Uterus (tissue), 4 donors: ENCODE results near the gene RAB3B. TPM values are rescaled to one million over a fixed set of nuclear protein-coding genes. Genes with fewer than 3 reads are reported as not detected.

Experiments
- DNase-seq, 2 donors: peaks; one replicate each; pipeline ENCODE4 v3.0.0-alpha.2; 2019 to 2020
- H3K27ac ChIP-seq, 2 donors: fragments of 200-600 bp; sonication (generic); 1 replicate in 1 of 2; 2 replicates in 1 of 2; pipeline ENCODE4 v1.5.1; 2016 to 2018
- H3K27me3 ChIP-seq, 2 donors: fragments of 200-600 bp; sonication (generic); one replicate each; pipeline ENCODE4 v1.5.1; 2018 to 2019; ENCODE audit warnings: control low read depth in 1 of 2
- H3K36me3 ChIP-seq, 2 donors: fragments of 200-600 bp; sonication (generic); one replicate each; pipeline ENCODE4 v1.5.1; 2019; ENCODE audit warnings: control low read depth in 1 of 2
- H3K4me1 ChIP-seq, 2 donors: fragments of 200-600 bp; sonication (generic); one replicate each; pipeline ENCODE4 v1.5.1; 2018 to 2019; ENCODE audit warnings: control low read depth in 1 of 2
- H3K4me3 ChIP-seq, 2 donors: fragments of 200-600 bp; sonication (generic); 1 replicate in 1 of 2; 2 replicates in 1 of 2; pipeline ENCODE4 v1.5.1; 2018 to 2019; ENCODE audit warnings: mild to moderate bottlenecking in 1 of 2
- H3K9me3 ChIP-seq, 2 donors: fragments of 200-600 bp; sonication (generic); one replicate each; pipeline ENCODE4 v1.5.1; 2019; ENCODE audit warnings: control low read depth in 1 of 2
- POLR2A ChIP-seq, 2 donors: fragments of 450-650 bp; IDR thresholded peaks; one replicate each; pipeline ENCODE4 v1.6.1; 2016; ENCODE audit warnings: antibody characterized with exemption in 2 of 2, mild to moderate bottlenecking in 1 of 2, moderate library complexity in 1 of 2
- intact Hi-C: fragments of 100-400 bp; cut with DNase I; formaldehyde crosslinking; loops from one replicate; pipeline ENCODE4 v1.15.1; 2023; ENCODE audit warnings: low total_unique reads
- total RNA-seq, 4 donors: library from RNA; depleted of rRNA in 3 of 4; stranded (reverse); fragments of >200 nt in 3 of 4; gene quantifications; one replicate each; pipeline versions ENCODE4 v1.1.0 to v1.2.4, GENCODE V29; 2014 to 2023
- TF ChIP-seq, protein P1 (sequence below), 4 experiments: fragments of 200-600 bp in 2 of 4; fragments of 450-650 bp in 2 of 4; sonication (generic) in 2 of 4; IDR thresholded peaks; one replicate each; pipeline ENCODE4 v1.5.1; 2016 to 2019; ENCODE audit warnings: antibody characterized with exemption in 4 of 4, mild to moderate bottlenecking in 2 of 4, moderate library complexity in 1 of 4
- donor health status: DM: yes; HTN: yes; CAD: no.

The RAB3B gene
- total RNA-seq, 4 donors from 2014 or later, result 0.06 to 0.69 TPM; not detected in 2

DNA sequence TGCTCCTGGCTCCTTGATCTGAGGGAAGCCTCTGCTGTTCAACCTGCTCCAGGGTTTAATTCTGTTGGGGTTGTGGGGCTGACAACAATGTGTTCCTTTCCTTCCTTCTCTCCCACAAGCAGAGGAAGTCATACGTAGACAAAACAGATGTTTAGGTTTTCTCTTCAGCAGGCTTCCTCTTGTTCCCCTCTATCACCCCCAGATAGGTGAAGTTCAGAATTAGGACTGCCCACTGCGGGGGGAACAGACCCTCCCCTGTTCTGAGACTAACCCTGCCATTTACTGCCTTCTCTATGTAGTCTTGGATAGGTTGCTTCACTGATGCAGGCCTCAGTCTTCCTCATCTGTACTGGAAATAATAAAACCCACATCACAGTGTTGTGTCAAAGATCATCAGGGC lies 82.0 kb downstream of the RAB3B start:
- H3K27ac ChIP-seq, result no peak overlapping the region
- intact Hi-C loops, result no loop called here
- H3K4me3 ChIP-seq, result no peak overlapping the region
- no peaks in the 10 kb centered on the region for H3K36me3 ChIP-seq
- no peaks in the 10 kb centered on the region for H3K27me3 ChIP-seq
- no peak for DNase-seq
- no peaks in the 10 kb centered on the region for H3K9me3 ChIP-seq
- no peaks in the 10 kb centered on the region for H3K4me1 ChIP-seq
- TF ChIP-seq, protein P1, sequence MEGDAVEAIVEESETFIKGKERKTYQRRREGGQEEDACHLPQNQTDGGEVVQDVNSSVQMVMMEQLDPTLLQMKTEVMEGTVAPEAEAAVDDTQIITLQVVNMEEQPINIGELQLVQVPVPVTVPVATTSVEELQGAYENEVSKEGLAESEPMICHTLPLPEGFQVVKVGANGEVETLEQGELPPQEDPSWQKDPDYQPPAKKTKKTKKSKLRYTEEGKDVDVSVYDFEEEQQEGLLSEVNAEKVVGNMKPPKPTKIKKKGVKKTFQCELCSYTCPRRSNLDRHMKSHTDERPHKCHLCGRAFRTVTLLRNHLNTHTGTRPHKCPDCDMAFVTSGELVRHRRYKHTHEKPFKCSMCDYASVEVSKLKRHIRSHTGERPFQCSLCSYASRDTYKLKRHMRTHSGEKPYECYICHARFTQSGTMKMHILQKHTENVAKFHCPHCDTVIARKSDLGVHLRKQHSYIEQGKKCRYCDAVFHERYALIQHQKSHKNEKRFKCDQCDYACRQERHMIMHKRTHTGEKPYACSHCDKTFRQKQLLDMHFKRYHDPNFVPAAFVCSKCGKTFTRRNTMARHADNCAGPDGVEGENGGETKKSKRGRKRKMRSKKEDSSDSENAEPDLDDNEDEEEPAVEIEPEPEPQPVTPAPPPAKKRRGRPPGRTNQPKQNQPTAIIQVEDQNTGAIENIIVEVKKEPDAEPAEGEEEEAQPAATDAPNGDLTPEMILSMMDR (IDR thresholded peaks at IDR 0.05), result no peak
- no peak for TF ChIP-seq POLR2A (IDR thresholded peaks at IDR 0.05)

DNA sequence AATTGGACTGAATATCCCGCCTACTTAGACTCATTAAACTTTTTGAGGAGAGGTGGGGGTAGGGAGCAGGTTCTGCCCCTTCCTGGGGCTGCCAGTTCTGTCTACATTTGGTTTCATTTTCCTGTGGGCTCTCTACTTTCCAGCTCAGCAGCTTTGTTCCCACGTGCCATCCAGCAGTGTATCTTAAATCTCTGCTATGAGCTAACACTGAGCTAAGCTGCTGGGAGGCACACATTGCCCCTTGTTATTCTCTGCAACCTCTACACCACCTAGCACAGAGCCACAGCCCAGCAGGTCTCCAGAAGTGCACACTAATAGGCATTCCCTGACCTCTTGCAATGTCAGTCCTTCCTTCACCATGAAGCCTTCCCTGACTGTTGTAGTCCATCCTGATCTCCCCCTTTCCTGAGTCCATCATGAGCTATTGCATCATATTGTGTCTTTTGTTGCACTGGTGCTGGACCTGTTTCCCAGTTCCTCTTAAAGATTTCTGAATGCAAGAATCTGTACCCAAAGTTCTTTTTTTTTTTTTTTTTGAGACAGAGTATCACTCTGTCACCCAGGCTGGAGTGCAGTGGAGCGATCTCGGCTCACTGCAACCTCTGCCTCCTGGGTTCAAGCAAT lies 83.3 kb downstream of the RAB3B start:
- no peak overlapping the region for H3K4me3 ChIP-seq
- no peak for TF ChIP-seq POLR2A (IDR thresholded peaks at IDR 0.05)
- TF ChIP-seq, protein P1 (IDR thresholded peaks at IDR 0.05), result no peak
- no peaks in the 10 kb centered on the region for H3K9me3 ChIP-seq
- H3K36me3 ChIP-seq, result no peaks in the 10 kb centered on the region
- H3K4me1 ChIP-seq, result no peaks in the 10 kb centered on the region
- H3K27ac ChIP-seq, result no peak overlapping the region
- no peak for DNase-seq
- intact Hi-C loops, result no loop called here
- no peaks in the 10 kb centered on the region for H3K27me3 ChIP-seq

DNA sequence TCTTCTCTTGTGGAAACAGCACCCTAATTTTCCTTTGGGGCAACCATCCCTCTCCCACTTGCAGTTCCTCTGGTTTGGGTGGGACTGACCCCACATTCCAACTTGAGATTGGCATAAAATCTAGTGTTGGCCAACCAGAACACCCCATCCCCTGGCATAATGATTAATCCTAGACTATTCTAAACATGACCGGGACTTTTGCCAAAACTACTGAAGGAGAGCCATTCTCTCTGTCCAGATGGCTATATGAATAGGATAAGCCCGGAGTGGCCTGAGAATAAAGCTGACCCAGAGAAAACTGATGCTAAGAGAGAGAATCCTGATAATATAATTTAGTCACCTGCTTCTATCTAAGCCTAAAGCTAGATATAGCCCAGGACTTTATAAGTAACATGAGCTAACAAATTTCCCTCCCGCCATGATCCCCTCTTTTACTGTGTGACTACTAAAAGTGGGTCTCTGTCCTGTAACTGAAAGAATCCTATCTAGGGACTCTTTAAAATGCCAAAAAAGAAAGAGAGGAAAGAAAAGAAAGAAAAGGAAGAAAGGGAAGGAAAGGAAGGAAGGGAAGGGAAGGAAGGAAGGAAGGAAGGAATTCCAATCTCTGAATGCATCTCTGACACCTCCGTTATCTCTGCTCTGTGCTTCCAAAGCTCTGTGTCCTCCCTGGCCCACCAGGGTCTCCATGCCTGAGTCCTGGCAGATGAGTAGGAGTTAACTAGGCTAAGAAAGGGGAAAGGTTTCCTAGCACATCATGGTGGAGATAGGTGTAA lies 84.0 kb downstream of the RAB3B start:
- intact Hi-C loops, result no loop called here
- no peak overlapping the region for H3K4me3 ChIP-seq
- TF ChIP-seq POLR2A (IDR thresholded peaks at IDR 0.05), result no peak
- TF ChIP-seq, protein P1 (IDR thresholded peaks at IDR 0.05), result no peak
- DNase-seq, result no peak
- H3K36me3 ChIP-seq, result no peaks in the 10 kb centered on the region
- H3K4me1 ChIP-seq, result no peaks in the 10 kb centered on the region
- H3K27ac ChIP-seq, result no peak overlapping the region
- H3K27me3 ChIP-seq, result no peaks in the 10 kb centered on the region
- H3K9me3 ChIP-seq, result no peaks in the 10 kb centered on the region

DNA sequence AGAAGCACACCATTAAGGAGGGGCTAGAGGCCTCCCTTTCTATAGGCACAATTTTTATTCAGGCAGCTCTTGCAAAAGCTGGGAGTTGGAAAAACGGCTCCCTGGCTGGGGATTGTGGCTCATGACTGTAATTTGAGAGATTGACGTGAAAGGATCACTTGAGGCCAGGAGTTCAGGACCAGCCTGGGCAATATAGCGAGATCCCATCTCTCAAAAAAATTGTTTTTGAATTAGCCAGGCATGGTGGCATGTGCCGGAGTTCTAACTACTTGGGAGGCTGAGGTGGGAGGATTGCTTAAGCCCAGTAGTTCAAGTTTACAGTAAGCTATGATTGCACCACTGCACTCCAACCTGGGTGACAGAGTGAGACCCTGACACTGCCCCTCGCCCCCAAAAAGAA lies 88.0 kb downstream of the RAB3B start:
- Histone ChIP-seq H3K27ac (no peak overlapping the region), H3K4me3 (no peak overlapping the region), H3K9me3 (no peaks in the 10 kb centered on the region), H3K4me1 (no peaks in the 10 kb centered on the region), H3K27me3 (no peaks in the 10 kb centered on the region), H3K36me3 (no peaks in the 10 kb centered on the region)
- no peak for TF ChIP-seq POLR2A (IDR thresholded peaks at IDR 0.05)
- TF ChIP-seq, protein P1 (IDR thresholded peaks at IDR 0.05), result no peak
- DNase-seq, result no peak
- intact Hi-C loops, result no loop called here

DNA sequence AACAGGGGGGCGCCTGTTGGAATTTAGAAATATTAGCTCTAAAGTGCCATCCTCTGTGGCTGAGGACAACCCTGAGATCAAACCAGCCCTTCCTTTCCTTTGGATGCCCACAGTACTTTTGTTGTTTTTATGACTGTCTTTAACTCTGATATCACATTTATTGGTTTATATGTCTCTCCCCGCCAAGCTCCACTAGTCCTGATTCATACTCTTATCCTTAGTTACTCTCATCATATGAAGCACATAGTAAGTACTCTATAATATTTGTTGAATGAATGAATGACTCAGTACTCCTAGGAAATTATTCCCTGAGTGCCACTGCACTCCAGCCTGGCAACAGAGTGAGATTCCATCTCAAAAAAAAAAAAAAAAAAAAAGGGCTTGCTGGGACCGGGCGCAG lies 89.3 kb downstream of the RAB3B start:
- no peak overlapping the region for H3K4me3 ChIP-seq

More for the DNA sequence above, 89.3 kb downstream of the RAB3B start:
- Histone ChIP-seq H3K9me3 (no peaks in the 10 kb centered on the region), H3K27ac (no peak overlapping the region), H3K27me3 (no peaks in the 10 kb centered on the region), H3K36me3 (no peaks in the 10 kb centered on the region), H3K4me1 (no peaks in the 10 kb centered on the region)
- intact Hi-C loops, result no loop called here
- no peak for DNase-seq
- TF ChIP-seq POLR2A (IDR thresholded peaks at IDR 0.05), result no peak
- TF ChIP-seq, protein P1 (IDR thresholded peaks at IDR 0.05), result no peak
